Activated CD4-positive, alpha-beta T cell treated with anti-CD3 and anti-CD28 coated beads, Interleukin-2, amount 10 ng/mL, durations not matched to agents 7 days and 5 days (primary cell): Measurements from ENCODE around the gene OSCAR. TPM values are rescaled to one million over a fixed set of nuclear protein-coding genes. Genes with fewer than 3 reads are reported as not detected.
A peak's percentile ranks its signal among the peaks of the same experiment; 100 is the strongest.
"Not testable (repeated sequence)": the region's sequence is repeated elsewhere in the genome, so short reads cannot be mapped to it uniquely, and the experiment has no call there.

Experiments used
- CTCF ChIA-PET: fragments of 350-600 bp; sonication (Branson Sonifier 250); formaldehyde crosslinking; loops from one replicate; lab custom pipeline; 2021; ENCODE audit warnings: antibody characterized with exemption; lab: Charles Lee
- POLR2A ChIA-PET: fragments of 350-600 bp; sonication (Branson Sonifier 250); formaldehyde crosslinking; loops from one replicate; lab custom pipeline; 2021; ENCODE audit warnings: antibody characterized with exemption; lab: Charles Lee
- DNase-seq: peaks from one replicate; pipeline ENCODE4 v3.0.0-alpha.2; 2020
- H3K27ac Mint-ChIP-seq: one replicate; pipeline ENCODE4 v1.8.0; 2021; ENCODE audit warnings: mild to moderate bottlenecking, moderate library complexity, mixed read lengths
- H3K27me3 Mint-ChIP-seq: one replicate; pipeline ENCODE4 v1.8.0; 2021; ENCODE audit warnings: mixed read lengths
- H3K36me3 Mint-ChIP-seq: one replicate; pipeline ENCODE4 v1.8.0; 2021; ENCODE audit warnings: low read depth, mixed read lengths
- H3K4me1 Mint-ChIP-seq: one replicate; pipeline ENCODE4 v1.8.0; 2021; ENCODE audit warnings: mixed read lengths
- H3K4me3 Mint-ChIP-seq: one replicate; pipeline ENCODE4 v1.8.0; 2021; ENCODE audit warnings: mild to moderate bottlenecking, moderate library complexity, mixed read lengths
- H3K9me3 Mint-ChIP-seq: one replicate; pipeline ENCODE4 v1.8.0; 2021; ENCODE audit warnings: mixed read lengths
- total RNA-seq, 2 experiments: library from RNA; stranded (reverse); gene quantifications; one replicate each; pipeline ENCODE4 v1.2.3, GENCODE V29; 2021

The OSCAR gene
- total RNA-seq, 2 experiments from 2014 or later: 0.15 to 0.32 TPM

- H3K4me1 Mint-ChIP-seq: peaks cover 32% of the 10 kb centered on the region
- ChIA-PET CTCF (no interaction called here), POLR2A (no interaction called here)
- H3K36me3 Mint-ChIP-seq: no peaks in the 10 kb centered on the region
- H3K27me3 Mint-ChIP-seq: peaks cover 12% of the 10 kb centered on the region
- H3K4me3 Mint-ChIP-seq: no peak overlapping the region
- no peak overlapping the region for H3K27ac Mint-ChIP-seq
- peaks cover under 1% of the 10 kb centered on the region for H3K9me3 Mint-ChIP-seq
- DNase-seq: no peak
Observed at GRCh38 chr19:54099190-54099902, 1.3 kb downstream of the OSCAR start.

DNA sequence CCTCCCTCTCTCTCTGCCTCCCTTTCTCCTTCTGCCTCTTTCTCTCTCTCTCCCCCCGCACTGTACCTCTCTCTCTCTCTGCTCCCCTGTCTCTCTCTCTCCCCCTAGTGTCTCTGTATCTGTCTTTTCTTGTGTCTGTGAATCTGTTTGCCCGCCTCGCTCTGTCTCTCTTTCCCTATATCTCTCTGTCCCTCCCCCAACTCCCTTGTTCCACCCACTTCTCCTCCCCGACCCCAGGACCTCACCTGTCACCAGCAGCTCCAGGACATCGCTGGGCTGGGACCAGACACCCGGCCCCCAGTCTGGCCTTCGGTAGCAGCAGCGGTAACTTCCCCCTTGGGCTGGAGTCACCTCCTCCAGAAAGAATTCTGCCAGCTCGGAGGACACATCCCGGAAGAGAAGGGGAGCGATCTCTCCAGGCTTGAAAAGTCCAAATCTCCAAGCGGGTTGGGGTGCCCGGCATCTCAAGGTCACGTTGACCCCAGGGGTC lies 3.9 kb downstream of the OSCAR start:
- Mint-ChIP-seq H3K4me3 (peak overlapping the region; percentile 4), H3K9me3 (peaks cover 3% of the 10 kb centered on the region), H3K36me3 (no peaks in the 10 kb centered on the region), H3K27ac (peak overlapping the region; percentile 3), H3K4me1 (peaks cover 21% of the 10 kb centered on the region), H3K27me3 (peaks cover 19% of the 10 kb centered on the region)
- ChIA-PET POLR2A (no interaction called here), CTCF (interaction anchor here (0.7 to 0.8 kb wide), 3 partner anchors 13 to 656 kb away, joined by 3 read pairs; no protein-coding TSS in a partner anchor)
- DNase-seq: peak; percentile 28

GRCh38 chr19:54095859-54096616 lies 4.6 kb downstream of the OSCAR start:
- Mint-ChIP-seq H3K4me1 (peaks cover 18% of the 10 kb centered on the region), H3K4me3 (peak overlapping the region; percentile 61), H3K27me3 (peaks cover 19% of the 10 kb centered on the region), H3K27ac (peak overlapping the region; percentile 66)
- H3K9me3 Mint-ChIP-seq, POLR2A ChIA-PET, H3K36me3 Mint-ChIP-seq: not testable (repeated sequence)
- peak; percentile 46 for DNase-seq
- CTCF ChIA-PET: interaction anchor here (0.7 kb wide), 1 partner anchor 12 kb away, joined by 3 read pairs; no protein-coding TSS in a partner anchor

GRCh38 chr19:54095136-54095858 lies 5.3 kb downstream of the OSCAR start:
- Mint-ChIP-seq H3K36me3 (no peaks in the 10 kb centered on the region), H3K4me1 (peaks cover 18% of the 10 kb centered on the region), H3K27ac (no peak overlapping the region), H3K4me3 (peak overlapping the region; percentile 10), H3K27me3 (peaks cover 19% of the 10 kb centered on the region), H3K9me3 (peaks cover 3% of the 10 kb centered on the region)
- CTCF ChIA-PET: no interaction called here
- POLR2A ChIA-PET: no interaction called here
- no peak for DNase-seq

DNA sequence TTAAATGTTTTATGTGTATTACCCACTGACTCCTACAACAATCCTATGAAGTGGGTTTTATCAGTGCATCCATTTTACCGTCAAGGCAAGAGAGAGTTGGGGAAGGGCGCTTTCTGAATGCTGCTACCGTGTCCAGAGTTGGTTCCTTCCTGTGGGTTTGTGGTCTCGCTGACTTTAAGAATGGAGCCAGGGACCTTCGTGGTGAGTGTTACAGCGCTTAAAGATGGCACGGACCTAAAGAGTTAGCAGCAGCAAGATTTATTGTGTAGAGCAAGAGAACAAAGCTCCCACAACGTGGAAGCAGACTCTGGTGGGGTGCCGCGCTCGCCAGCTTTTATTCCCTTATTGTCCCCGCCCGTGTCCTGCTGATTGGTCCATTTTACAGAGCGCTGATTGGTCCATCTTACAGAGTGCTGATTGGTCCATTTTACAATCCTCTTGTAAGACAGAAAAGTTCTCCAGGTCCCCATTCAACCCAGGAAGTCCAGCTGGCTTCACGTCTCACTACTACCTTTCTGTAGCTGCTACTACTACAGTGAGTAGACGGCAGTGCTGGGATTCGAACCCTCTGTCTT lies 6.1 kb downstream of the OSCAR start:
- Mint-ChIP-seq H3K27ac (no peak overlapping the region), H3K4me1 (peaks cover 18% of the 10 kb centered on the region), H3K36me3 (no peaks in the 10 kb centered on the region), H3K27me3 (peaks cover 19% of the 10 kb centered on the region), H3K4me3 (no peak overlapping the region), H3K9me3 (peaks cover 3% of the 10 kb centered on the region)
- ChIA-PET CTCF (interaction anchor here (0.6 kb wide), 1 partner anchor 301 kb away, joined by 4 read pairs; no protein-coding TSS in a partner anchor), POLR2A (no interaction called here)
- DNase-seq: no peak

DNA sequence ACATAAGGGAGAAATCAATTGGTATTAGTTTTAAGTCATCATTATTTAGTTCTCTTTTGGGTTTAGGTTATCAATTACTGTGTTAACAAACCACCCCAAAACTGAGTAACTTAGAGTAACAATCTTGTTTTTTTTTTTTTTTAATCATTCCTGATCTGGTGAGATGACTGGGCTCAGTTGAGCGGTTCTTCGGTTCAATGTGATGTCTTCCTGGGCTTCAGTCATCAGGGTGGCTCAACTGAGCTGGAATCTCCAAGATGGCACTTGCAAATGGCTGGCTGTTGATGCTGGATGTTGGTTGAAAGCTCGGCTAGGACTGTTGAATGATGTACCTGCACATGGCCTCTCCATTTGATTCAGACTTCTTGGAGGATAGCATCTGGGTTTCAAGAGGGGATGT lies 16.2 kb downstream of the OSCAR start:
- DNase-seq: no peak
- ChIA-PET POLR2A (no interaction called here), CTCF (interaction anchor here (1.5 kb wide), 1 partner anchor 12 kb away, joined by 3 read pairs; no protein-coding TSS in a partner anchor)
- no peak overlapping the region for H3K27ac Mint-ChIP-seq
- no peaks in the 10 kb centered on the region for H3K4me1 Mint-ChIP-seq
- H3K9me3 Mint-ChIP-seq: peaks cover 8% of the 10 kb centered on the region
- H3K27me3 Mint-ChIP-seq: peaks cover 2% of the 10 kb centered on the region
- H3K36me3 Mint-ChIP-seq: no peaks in the 10 kb centered on the region
- H3K4me3 Mint-ChIP-seq: no peak overlapping the region

- H3K4me1 Mint-ChIP-seq: no peaks in the 10 kb centered on the region
- ChIA-PET CTCF (no interaction called here), POLR2A (no interaction called here)
- H3K27me3 Mint-ChIP-seq: peaks cover 3% of the 10 kb centered on the region
- peaks cover 11% of the 10 kb centered on the region for H3K9me3 Mint-ChIP-seq
- DNase-seq: no peak
- no peaks in the 10 kb centered on the region for H3K36me3 Mint-ChIP-seq
- H3K27ac Mint-ChIP-seq: no peak within 1 kb of the TSS
- H3K4me3 Mint-ChIP-seq: no peak within 1 kb of the TSS
Observed at GRCh38 chr19:54081032-54081431, 19.6 kb downstream of the OSCAR start, which contains the start of gene TARM1. Gene TARM1 (minus strand): TSS chr19:54081365. CDS start chr19:54081340, 25 bp downstream.

DNA sequence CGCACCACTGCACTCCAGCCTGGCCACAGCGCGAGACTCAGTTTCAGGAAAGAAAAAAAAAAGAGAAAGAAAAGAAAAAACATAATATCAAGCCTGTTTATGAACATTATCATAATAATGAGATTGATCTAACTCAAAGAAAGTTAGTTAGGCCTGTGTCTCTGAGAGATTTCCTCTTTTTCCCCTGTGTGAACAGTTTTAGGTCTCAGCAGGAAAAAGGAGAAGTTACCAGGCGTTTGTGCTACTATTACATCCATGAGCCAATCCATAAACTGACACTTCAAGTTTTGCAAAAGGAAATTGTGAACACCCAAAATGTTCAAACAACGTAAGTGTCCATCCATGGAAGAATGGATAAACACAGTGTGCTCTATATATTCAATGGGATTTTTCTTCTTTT lies 23.3 kb downstream of the OSCAR start:
- peaks cover 5% of the 10 kb centered on the region for H3K9me3 Mint-ChIP-seq
- H3K27me3 Mint-ChIP-seq: peaks cover 3% of the 10 kb centered on the region
- no peak overlapping the region for H3K4me3 Mint-ChIP-seq
- POLR2A ChIA-PET: no interaction called here
- no peaks in the 10 kb centered on the region for H3K36me3 Mint-ChIP-seq
- no peak overlapping the region for H3K27ac Mint-ChIP-seq
- H3K4me1 Mint-ChIP-seq: no peaks in the 10 kb centered on the region
- CTCF ChIA-PET: no interaction called here
- DNase-seq: no peak

- peaks cover 3% of the 10 kb centered on the region for H3K27me3 Mint-ChIP-seq
- H3K27ac Mint-ChIP-seq: no peak overlapping the region
- peaks cover 2% of the 10 kb centered on the region for H3K9me3 Mint-ChIP-seq
- no peaks in the 10 kb centered on the region for H3K36me3 Mint-ChIP-seq
- H3K4me1 Mint-ChIP-seq: no peaks in the 10 kb centered on the region
- ChIA-PET CTCF (no interaction called here), POLR2A (no interaction called here)
- DNase-seq: no peak
- H3K4me3 Mint-ChIP-seq: no peak overlapping the region
Observed at GRCh38 chr19:54074851-54075250, 25.8 kb downstream of the OSCAR start.

DNA sequence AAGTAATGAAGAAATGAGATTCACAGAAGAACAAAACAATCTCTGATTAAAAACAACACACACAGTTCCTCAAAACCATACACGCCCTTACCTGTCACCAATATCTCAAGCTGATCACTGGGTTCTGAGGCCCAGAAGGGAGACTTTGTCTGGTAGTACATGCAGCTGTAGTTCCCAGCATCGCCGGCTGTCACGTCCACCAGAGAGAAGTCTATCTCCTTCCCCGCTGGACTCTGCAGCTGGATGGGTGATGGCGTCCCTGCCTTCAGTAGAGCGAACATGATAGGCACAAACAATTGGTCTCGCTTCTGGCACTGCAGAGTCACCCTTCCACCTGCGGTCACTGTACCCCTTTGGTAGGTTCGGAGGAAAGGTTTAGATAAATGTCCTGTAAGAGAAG lies 26.8 kb downstream of the OSCAR start:
- no peaks in the 10 kb centered on the region for H3K36me3 Mint-ChIP-seq
- no peaks in the 10 kb centered on the region for H3K27me3 Mint-ChIP-seq
- ChIA-PET CTCF (no interaction called here), POLR2A (no interaction called here)
- no peak overlapping the region for H3K4me3 Mint-ChIP-seq
- H3K27ac Mint-ChIP-seq: no peak overlapping the region
- H3K4me1 Mint-ChIP-seq: no peaks in the 10 kb centered on the region
- H3K9me3 Mint-ChIP-seq: no peaks in the 10 kb centered on the region
- DNase-seq: no peak

DNA sequence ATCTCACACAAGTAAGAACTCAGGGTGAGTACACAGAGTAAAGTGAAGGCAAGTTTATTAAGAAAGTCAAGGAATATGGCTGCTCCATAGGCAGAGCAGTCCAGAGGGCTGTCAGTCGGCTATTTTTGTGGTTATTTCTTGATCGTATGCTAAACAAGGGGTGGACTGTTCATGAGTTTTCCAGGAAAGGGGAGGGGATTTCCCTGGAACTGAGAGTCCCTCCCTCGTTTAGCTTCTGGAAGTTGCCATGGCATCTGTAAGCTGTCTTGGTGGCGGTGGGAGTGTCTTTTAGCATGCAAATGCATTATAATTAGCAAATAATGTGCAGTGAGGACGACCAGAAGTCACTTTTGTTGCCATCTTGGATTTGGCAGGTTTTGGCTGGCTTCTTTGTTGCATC lies 31.1 kb downstream of the OSCAR start:
- Mint-ChIP-seq H3K9me3 (no peaks in the 10 kb centered on the region), H3K4me3 (no peak overlapping the region), H3K36me3 (no peaks in the 10 kb centered on the region), H3K4me1 (no peaks in the 10 kb centered on the region), H3K27ac (no peak overlapping the region), H3K27me3 (no peaks in the 10 kb centered on the region)
- POLR2A ChIA-PET: no interaction called here
- DNase-seq: no peak
- CTCF ChIA-PET: no interaction called here

DNA sequence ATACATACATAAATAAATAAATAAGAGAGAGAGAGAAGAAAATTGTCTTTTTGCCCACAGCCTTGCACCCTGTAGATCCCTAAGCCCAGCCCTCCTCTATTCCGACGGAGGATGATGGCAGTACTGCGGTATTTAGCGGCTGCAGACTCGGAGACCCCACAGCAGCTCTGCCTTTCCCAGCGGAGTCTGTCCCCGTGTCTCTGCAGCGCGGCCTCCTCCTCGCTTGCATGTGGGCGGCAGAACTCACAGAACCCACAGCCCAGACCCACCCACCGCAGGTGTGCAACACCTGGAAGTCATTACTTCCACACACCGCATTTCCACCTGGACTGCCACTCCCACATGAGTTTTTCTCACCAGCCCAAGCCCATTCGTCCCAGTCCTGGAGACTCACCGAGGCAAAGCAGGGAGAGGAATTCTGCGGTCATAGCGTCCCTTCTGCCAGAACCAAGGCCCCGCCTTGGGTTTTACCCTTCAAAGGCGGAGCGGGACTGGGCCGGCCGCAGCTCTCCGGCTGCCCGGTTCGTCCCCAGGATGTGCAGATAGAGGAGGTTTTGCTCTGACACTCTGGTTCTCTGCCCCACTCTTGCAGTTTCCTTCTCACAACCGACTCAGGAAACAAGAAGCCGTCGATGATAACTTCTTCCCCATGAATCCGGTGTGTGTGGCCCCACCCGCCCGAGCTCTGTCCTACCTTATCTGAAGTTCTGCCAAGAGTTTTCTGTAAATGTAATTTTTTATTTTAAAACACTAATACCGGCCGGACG lies 37.1 kb downstream of the OSCAR start, which contains the start of gene VSTM1:
Gene VSTM1 (minus strand): TSS at position 548 of the 767 bp plus-strand sequence. CDS start 120 bp downstream, at position 428.
- Mint-ChIP-seq H3K27ac (no peak within 1 kb of the TSS), H3K36me3 (no peaks in the 10 kb centered on the region), H3K4me3 (no peak within 1 kb of the TSS), H3K4me1 (no peaks in the 10 kb centered on the region), H3K27me3 (no peaks in the 10 kb centered on the region), H3K9me3 (no peaks in the 10 kb centered on the region)
- no peak for DNase-seq
- CTCF ChIA-PET: interaction anchor here (0.6 kb wide), 1 partner anchor 15 kb away, joined by 4 read pairs; no protein-coding TSS in a partner anchor
- POLR2A ChIA-PET: no interaction called here
